Measurements from ENCODE around the gene PTS. TPM values are rescaled to one million over a fixed set of nuclear protein-coding genes. Genes with fewer than 3 reads are reported as not detected.

PTS gene
- total RNA-seq, 1 donor from 2014 or later, result 30.4 TPM

GRCh38 chr11:112280268-112281126 lies 54.3 kb downstream of the PTS start:
- CTCF ChIA-PET, result interaction anchor here (0.6 to 9.7 kb wide), 25 partner anchors 8 to 1009 kb away, joined by 3 to 166 read pairs (median 4); partner anchors contain the start of genes CFAP68, PTS, SDHD and TIMM8B
- H3K9me3 Mint-ChIP-seq, result no peaks in the 10 kb centered on the region
- peaks cover 19% of the 10 kb centered on the region for H3K4me1 Mint-ChIP-seq
- no peaks in the 10 kb centered on the region for H3K36me3 Mint-ChIP-seq (ENCODE audit: low read depth)
- ATAC-seq (ENCODE audit: low read depth) (peak; percentile 91), DNase-seq (peak; percentile 47)
- no peak for TF ChIP-seq CTCF (IDR thresholded peaks at IDR 0.05)
- peak overlapping the region; percentile 80 for H3K27ac Mint-ChIP-seq
- intact Hi-C loops (cut with micrococcal nuclease), result loop anchor here (1.0 to 10.0 kb wide), 9 partner anchors 54 to 1252 kb away; partner anchors contain the start of genes ALG9, CFAP68, FDXACB1 and PTS
- no peaks in the 10 kb centered on the region for H3K27me3 Mint-ChIP-seq
- H3K4me3 Mint-ChIP-seq, result peak overlapping the region; percentile 91
- POLR2A ChIA-PET, result interaction anchor here (1.4 to 2.4 kb wide), 3 partner anchors 9 to 61 kb away, joined by 4 to 26 read pairs (median 4); partner anchors contain the start of gene PTS

- intact Hi-C loops (cut with micrococcal nuclease), result loop anchor here (2.0 to 10.0 kb wide), 3 partner anchors 55 to 1033 kb away; partner anchors contain the start of genes ALG9, PTS and TTC12
- Mint-ChIP-seq H3K9me3 (no peaks in the 10 kb centered on the region), H3K27me3 (no peaks in the 10 kb centered on the region), H3K36me3 (ENCODE audit: low read depth) (no peaks in the 10 kb centered on the region), H3K4me1 (peaks cover 19% of the 10 kb centered on the region), H3K4me3 (no peak overlapping the region), H3K27ac (no peak overlapping the region)
- no peak for ATAC-seq (ENCODE audit: low read depth)
- ChIA-PET POLR2A (interaction anchor here (1.9 to 2.4 kb wide), 2 partner anchors 11 to 55 kb away, joined by 4 to 26 read pairs; partner anchors contain the start of gene PTS), CTCF (interaction anchor here (1.1 to 9.7 kb wide), 8 partner anchors 7 to 1008 kb away, joined by 3 to 166 read pairs (median 8); no protein-coding TSS in a partner anchor)
- TF ChIP-seq CTCF (IDR thresholded peaks at IDR 0.05), result no peak
- DNase-seq, result no peak
These were observed 55.5 kb downstream of the PTS start for GRCh38 chr11:112281726-112282125.

Other genes with a start within 250 kb of the PTS start
- gene DLAT, start 201.0 kb upstream of the PTS start, total RNA-seq, result 27.5 and 31.5 TPM in 2 replicates
- 0.22 and 0.44 TPM in 2 replicates for gene PIH1D2, start 152.4 kb upstream of the PTS start, total RNA-seq
- 24.0 and 26.3 TPM in 2 replicates for gene NKAPD1, start 152.1 kb upstream of the PTS start, total RNA-seq
- 37.0 and 39.6 TPM in 2 replicates for gene TIMM8B, start 139.7 kb upstream of the PTS start, total RNA-seq
- gene SDHD, start 139.6 kb upstream of the PTS start, total RNA-seq, result 79.9 and 82.1 TPM in 2 replicates
- gene IL18, start 62.3 kb upstream of the PTS start, total RNA-seq, result 0.34 and 1.00 TPM in 2 replicates
- not detected in 2 replicates for gene TEX12, start 59.1 kb upstream of the PTS start, total RNA-seq
- gene BCO2, start 50.9 kb upstream of the PTS start, total RNA-seq, result 1.4 and 3.2 TPM in 2 replicates
- gene PLET1, start 34.4 kb downstream of the PTS start, total RNA-seq, result not detected in 2 replicates

All from activated B cell treated with CpG ODN at 0.5 μM for 24 hours (primary cell).